Tibial nerve (tissue), 4 donors: ENCODE results near the gene ATG14. TPM values are rescaled to one million over a fixed set of nuclear protein-coding genes. Genes with fewer than 3 reads are reported as not detected.
A peak's percentile ranks its signal among the peaks of the same experiment; 100 is the strongest.

Experiments used
- DNase-seq, 2 donors: peaks; one replicate each; pipeline ENCODE4 v3.0.0-alpha.2; 2019; ENCODE audit warnings: low spot score in 2 of 2
- H3K27ac ChIP-seq, 4 donors: fragments of 200-600 bp; sonication (generic) in 3 of 4; one replicate each; pipeline ENCODE4 v1.5.1; 2017 to 2019; ENCODE audit warnings: mild to moderate bottlenecking in 1 of 4
- H3K27me3 ChIP-seq, 2 donors: fragments of 200-600 bp; sonication (generic) in 1 of 2; one replicate each; pipeline versions ENCODE4 v1.5.1 to v1.6.0; 2017 to 2019
- H3K36me3 ChIP-seq, 3 donors: fragments of 200-600 bp; sonication (generic); one replicate each; pipeline ENCODE4 v1.5.1; 2018 to 2019
- H3K4me1 ChIP-seq, 4 donors: fragments of 200-600 bp; sonication (generic) in 3 of 4; one replicate each; pipeline ENCODE4 v1.5.1; 2017 to 2019
- H3K4me3 ChIP-seq, 4 donors: fragments of 200-600 bp; sonication (generic) in 3 of 4; one replicate each; pipeline ENCODE4 v1.5.1; 2017 to 2019; ENCODE audit warnings: mild to moderate bottlenecking in 1 of 4, moderate library complexity in 1 of 4
- H3K9me3 ChIP-seq, 4 donors: fragments of 200-600 bp; sonication (generic) in 3 of 4; one replicate each; pipeline ENCODE4 v1.5.1; 2017 to 2019
- CTCF ChIP-seq, 5 experiments: fragments of 200-600 bp in 3 of 5; fragments of 450-650 bp in 2 of 5; sonication (generic) in 3 of 5; IDR thresholded peaks; one replicate each; pipeline ENCODE4 v1.5.1; 2016 to 2019; ENCODE audit warnings: antibody characterized with exemption in 5 of 5, mild to moderate bottlenecking in 3 of 5, moderate library complexity in 2 of 5
- EP300 ChIP-seq, 2 donors: sonication (generic); formaldehyde crosslinking; IDR thresholded peaks; one replicate each; pipeline ENCODE4 v1.6.1; 2017; ENCODE audit warnings: antibody characterized with exemption in 2 of 2, mild to moderate bottlenecking in 1 of 2
- POLR2A ChIP-seq, 2 donors: fragments of 450-650 bp; IDR thresholded peaks; one replicate each; pipeline ENCODE4 v1.6.1; 2017; ENCODE audit warnings: antibody characterized with exemption in 2 of 2, mild to moderate bottlenecking in 2 of 2, moderate library complexity in 2 of 2
- WGBS, 2 donors: methylation state at CpG; one replicate each; pipeline ENCODE4 v1.1.5; 2018; 5-methylcytosine and 5-hydroxymethylcytosine counted together
- total RNA-seq, 4 donors: library from RNA; depleted of rRNA; stranded (reverse); fragments of >200 nt; gene quantifications; one replicate each; pipeline ENCODE4 v1.1.0, GENCODE V29; 2016

Gene ATG14
- total RNA-seq, 4 donors from 2014 or later: 10.8 to 18.4 (median 14.7) TPM

GRCh38 chr14:55410876-55411275 is 754 bp downstream of the ATG14 start:
- DNase-seq: no peak
- Histone ChIP-seq H3K27me3 (peaks cover 0 to 11% of the 10 kb centered on the region in 2 donors), H3K27ac (peak overlapping the region; percentile 69 to 95 (median 91)), H3K36me3 (peaks cover 0 to 13% (median 0%) of the 10 kb centered on the region in 3 donors), H3K9me3 (no peaks in the 10 kb centered on the region), H3K4me3 (peak overlapping the region; percentile 79 to 100 (median 94)), H3K4me1 (peaks cover 0 to 24% (median 14%) of the 10 kb centered on the region in 4 donors)
- TF ChIP-seq CTCF (IDR thresholded peaks at IDR 0.05) (no peak), EP300 (IDR thresholded peaks at IDR 0.05) (no peak), POLR2A (IDR thresholded peaks at IDR 0.05) (no peak)
- WGBS, 2 donors: 13 to 18% methylated on average over 4 of the region's 4 CpGs

- H3K27me3 ChIP-seq: no peaks in the 10 kb centered on the region
- no peak overlapping the region for H3K4me3 ChIP-seq
- no peak overlapping the region for H3K27ac ChIP-seq
- no peak for DNase-seq
- TF ChIP-seq EP300 (IDR thresholded peaks at IDR 0.05) (no peak), CTCF (IDR thresholded peaks at IDR 0.05) (no peak), POLR2A (IDR thresholded peaks at IDR 0.05) (no peak)
- peaks cover 0 to 25% (median 3%) of the 10 kb centered on the region in 4 donors for H3K4me1 ChIP-seq
- 69 to 74% methylated on average over 5 of the region's 5 CpGs for WGBS, 2 donors
- no peaks in the 10 kb centered on the region for H3K9me3 ChIP-seq
- peaks cover 0 to 13% (median 0%) of the 10 kb centered on the region in 3 donors for H3K36me3 ChIP-seq
These were observed 7.3 kb downstream of the ATG14 start for GRCh38 chr14:55404173-55404854.

- H3K36me3 ChIP-seq: peaks cover 0 to 3% (median 0%) of the 10 kb centered on the region in 3 donors
- H3K4me1 ChIP-seq: peaks cover 0 to 36% (median 4%) of the 10 kb centered on the region in 4 donors
- TF ChIP-seq POLR2A (IDR thresholded peaks at IDR 0.05) (no peak), EP300 (IDR thresholded peaks at IDR 0.05) (no peak), CTCF (IDR thresholded peaks at IDR 0.05) (no peak)
- H3K4me3 ChIP-seq: no peak overlapping the region
- no peaks in the 10 kb centered on the region for H3K9me3 ChIP-seq
- no peak for DNase-seq
- 83 to 90% methylated on average over 6 of the region's 6 CpGs for WGBS, 2 donors
- H3K27ac ChIP-seq: no peak overlapping the region
- no peaks in the 10 kb centered on the region for H3K27me3 ChIP-seq
These were observed 9.9 kb downstream of the ATG14 start for GRCh38 chr14:55401751-55402150.

GRCh38 chr14:55399852-55400251 is 11.8 kb downstream of the ATG14 start:
- Histone ChIP-seq H3K27ac (peak overlapping the region in 2 of 4 donors; percentile 63 to 76), H3K4me1 (peaks cover 0 to 36% (median 4%) of the 10 kb centered on the region in 4 donors)

More at GRCh38 chr14:55399852-55400251, 11.8 kb downstream of the ATG14 start:
- TF ChIP-seq CTCF (IDR thresholded peaks at IDR 0.05) (no peak), EP300 (IDR thresholded peaks at IDR 0.05) (no peak), POLR2A (IDR thresholded peaks at IDR 0.05) (no peak)
- DNase-seq: no peak
- WGBS, 2 donors: 83 to 91% methylated on average over 2 of the region's 2 CpGs
- no peaks in the 10 kb centered on the region for H3K9me3 ChIP-seq
- H3K4me3 ChIP-seq: no peak overlapping the region
- H3K36me3 ChIP-seq: peaks cover 0 to 19% (median 0%) of the 10 kb centered on the region in 3 donors
- no peaks in the 10 kb centered on the region for H3K27me3 ChIP-seq
